ENCODE results near the gene TRIM72.
"Not testable (repeated sequence)": the region's sequence is repeated elsewhere in the genome, so short reads cannot be mapped to it uniquely, and the experiment has no call there.

TRIM72 gene

DNA sequence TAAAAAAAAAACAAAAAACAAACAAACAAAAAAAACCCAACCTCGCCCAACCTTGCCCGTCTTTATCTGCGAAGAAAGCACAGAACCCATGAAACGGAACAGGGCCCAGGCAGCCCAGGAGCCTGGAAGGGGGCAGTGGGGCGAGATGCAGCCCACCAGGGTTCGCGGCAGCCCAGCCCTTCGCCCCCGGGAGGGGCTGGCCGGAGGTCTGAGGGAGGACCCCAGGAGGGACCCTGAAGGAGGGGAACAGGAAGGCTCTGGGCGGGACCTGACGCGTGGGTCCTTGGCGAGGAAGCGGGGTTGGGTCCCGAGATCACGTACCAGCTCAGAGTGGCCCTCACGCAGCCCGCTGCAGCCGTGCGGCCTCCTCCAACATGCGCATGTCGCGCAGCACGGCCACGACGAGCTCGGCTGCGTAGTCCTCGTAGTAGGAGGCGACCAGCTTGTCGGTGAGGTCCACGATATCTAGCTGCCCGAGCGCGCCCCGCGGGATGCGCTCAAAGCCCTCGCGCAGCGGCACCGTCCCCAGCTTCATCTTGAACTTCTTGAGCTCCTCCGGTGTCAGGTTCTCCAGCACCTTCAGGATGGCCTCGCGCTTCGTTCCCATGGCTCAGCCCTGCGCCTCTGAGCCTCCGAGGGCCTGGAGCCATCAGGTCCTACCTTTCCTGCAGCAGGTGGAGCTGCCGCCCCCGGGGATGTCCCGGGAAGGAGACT is 2.7 kb downstream of the TRIM72 start, which contains the start of gene PYDC1:
TSS of gene PYDC1 (minus strand) at position 714 of the 714 bp plus-strand sequence. CDS start at position 607, 107 bp downstream.
- no peak for DNase-seq

DNA sequence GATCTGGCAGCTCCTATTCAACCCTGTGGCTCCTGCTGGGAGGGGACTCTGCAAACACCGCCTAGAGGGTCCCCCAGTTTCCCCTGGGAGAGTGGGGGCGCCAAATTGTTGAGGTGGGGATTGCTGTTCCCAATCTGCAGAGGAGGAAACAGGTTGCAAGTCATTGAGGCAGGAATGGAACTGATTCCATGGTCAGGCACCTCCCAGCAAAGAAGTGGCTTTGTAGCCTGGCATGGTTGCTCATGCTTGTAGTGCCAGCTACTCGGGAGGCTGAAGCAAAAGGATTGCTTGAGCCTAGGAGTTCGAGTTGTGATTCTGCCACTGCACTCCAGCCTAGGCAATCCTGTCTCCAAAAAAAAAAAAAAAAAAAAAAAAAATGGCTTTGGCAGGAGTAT is 3.2 kb downstream of the TRIM72 start:
- no peak for DNase-seq

DNA sequence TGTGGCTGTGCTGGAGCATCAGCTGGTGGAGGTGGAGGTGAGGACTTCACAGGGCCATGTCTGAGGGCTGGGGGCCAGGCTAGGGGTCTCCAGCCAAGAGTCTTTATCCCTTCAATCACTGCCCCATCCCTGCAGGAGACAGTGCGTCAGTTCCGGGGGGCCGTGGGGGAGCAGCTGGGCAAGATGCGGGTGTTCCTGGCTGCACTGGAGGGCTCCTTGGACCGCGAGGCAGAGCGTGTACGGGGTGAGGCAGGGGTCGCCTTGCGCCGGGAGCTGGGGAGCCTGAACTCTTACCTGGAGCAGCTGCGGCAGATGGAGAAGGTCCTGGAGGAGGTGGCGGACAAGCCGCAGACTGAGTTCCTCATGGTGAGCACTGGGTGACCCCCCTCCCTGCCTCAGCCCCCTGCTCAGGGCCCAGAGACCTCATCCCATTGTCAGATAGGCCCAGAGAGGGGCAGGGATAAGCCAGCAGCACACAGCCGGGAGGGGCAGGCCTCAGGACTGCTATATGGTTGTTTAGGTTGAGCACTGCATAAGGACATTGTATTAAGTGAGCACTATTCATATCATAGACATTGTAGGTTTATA is 5.3 kb downstream of the TRIM72 start:
- no peak for DNase-seq

DNA sequence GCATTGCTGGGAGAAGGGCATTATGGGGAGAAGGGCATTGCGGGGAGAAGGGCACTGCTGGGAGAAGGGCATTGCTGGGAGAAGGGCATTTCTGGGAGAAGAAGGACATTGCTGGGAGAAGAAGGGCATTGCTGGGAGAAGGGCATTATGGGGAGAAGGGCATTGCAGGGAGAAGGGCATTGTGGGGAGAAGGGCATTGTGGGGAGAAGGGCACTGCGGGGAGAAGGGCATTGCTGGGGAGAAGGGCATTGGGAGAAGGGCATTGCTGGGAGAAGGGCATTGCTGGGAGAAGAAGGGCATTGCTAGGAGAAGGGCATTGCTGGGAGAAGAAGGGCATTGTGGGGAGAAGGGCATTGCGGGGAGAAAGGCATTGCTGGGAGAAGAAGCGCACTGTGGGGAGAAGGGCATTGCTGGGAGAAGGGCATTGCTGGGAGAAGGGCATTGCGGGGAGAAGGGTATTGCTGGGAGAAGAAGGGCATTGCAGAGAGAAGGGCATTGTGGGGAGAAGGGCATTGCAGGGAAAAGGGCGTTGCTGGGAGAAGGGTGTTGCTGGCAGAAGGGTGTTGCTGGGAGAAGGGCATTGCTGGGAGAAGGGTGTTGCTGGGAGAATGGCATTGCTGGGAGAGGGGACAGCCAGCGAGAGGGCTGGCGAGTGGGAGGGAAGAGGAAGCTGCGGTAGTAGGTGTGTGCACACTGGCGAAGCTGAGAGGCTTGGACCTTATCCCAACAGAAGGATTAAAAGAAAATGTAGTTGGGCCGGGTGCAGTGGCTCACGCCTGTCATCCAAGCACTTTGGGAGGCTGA is 7.6 kb downstream of the TRIM72 start:
- DNase-seq = no peak

DNA sequence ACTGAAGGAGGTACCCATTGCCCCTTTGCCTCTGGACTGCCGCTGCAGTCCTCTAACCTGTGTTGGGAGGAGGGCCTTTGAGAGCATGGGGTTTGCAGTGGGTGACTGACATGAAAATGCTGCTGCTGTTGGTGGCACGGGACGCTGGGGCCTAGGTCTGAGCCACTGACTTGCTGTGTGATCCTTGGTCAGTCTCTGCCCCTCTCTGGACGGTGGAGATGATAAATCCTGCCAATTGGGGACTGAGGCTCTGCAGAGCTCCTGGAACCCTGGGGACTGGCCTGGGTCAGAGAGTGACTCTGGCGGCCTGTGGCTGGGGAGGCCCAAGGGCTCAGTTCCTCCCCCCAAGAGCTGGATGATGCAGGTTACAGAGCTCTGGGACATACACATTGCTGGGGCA is 9.1 kb downstream of the TRIM72 start:
- no peak for DNase-seq

DNA sequence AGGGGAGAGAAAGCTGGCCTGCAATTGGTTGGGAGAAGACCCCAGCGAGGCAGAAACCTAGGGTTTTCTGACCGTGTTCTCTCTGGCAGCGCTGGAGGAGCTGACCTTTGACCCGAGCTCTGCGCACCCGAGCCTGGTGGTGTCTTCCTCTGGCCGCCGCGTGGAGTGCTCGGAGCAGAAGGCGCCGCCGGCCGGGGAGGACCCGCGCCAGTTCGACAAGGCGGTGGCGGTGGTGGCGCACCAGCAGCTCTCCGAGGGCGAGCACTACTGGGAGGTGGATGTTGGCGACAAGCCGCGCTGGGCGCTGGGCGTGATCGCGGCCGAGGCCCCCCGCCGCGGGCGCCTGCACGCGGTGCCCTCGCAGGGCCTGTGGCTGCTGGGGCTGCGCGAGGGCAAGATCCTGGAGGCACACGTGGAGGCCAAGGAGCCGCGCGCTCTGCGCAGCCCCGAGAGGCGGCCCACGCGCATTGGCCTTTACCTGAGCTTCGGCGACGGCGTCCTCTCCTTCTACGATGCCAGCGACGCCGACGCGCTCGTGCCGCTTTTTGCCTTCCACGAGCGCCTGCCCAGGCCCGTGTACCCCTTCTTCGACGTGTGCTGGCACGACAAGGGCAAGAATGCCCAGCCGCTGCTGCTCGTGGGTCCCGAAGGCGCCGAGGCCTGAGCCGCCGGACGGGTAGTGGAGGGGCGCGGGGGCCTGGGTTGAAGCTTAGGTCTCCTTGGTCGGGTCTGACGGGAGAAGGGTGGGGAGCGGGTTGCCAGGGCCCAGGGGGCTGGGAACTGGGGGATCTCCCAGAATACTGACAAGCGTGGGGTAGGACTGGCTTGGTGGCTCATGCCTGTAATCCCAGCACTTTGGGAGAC is 10.4 kb downstream of the TRIM72 start:
- DNase-seq = no peak

DNA sequence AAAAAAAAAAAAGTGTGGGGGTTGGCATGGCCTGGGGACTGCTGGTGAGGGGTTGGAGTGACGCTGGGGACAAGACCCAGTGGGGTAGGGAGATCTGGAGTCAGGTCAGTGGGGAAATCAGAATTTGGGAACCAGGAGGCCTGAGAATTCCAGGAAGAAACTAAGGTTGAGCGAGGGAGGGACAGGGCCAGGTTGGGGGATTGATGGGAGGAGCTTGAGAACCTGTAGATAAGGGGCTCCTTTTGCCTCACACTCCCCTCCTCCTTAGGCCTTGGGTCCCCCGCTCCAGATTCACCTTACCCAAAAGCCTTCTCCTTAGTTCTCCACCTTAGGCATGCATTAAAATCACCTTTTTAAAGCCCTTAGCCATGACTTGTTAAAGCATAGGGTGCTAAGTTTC is 11.3 kb downstream of the TRIM72 start:
- DNase-seq = no peak

DNA sequence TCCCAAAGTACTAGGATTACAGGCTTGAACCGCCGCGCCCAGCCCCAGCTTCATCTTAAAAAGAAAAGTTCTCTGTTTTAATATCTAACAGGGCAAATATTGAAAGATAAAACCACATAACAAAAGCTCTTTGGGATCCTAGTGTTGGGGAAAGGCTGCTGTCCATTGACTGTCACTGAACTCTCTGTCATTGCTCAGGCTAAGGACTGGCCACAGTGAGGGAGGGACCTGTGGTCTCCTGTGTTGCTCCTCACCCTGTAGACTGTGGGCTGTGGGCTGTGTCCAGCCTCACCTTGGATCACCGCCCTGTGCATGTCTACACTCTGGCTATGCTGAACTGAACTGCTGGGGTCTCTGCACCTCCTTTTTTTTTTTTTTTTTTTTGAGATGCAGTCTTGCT is 14.3 kb downstream of the TRIM72 start:
- DNase-seq = no peak

DNA sequence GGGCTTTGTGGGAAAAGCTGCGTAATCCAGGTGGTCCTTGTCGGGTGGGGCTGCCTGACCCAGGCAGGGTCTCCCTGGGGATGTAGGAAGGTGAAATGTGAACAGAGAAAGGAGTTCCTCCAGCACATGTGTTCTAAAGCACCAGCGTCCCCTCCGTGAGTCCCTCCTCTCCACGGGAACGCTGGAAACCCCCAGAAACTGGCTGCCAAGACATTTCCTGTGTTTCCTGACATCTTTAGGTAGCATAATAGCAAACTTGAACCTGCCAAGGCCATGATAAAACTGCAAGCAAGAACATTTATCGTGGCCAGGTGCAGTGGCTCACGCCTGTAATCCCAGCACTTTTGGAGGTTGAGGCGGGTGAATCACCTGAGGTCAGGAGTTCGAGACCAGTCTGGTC is 15.6 kb downstream of the TRIM72 start:
- no peak for DNase-seq

DNA sequence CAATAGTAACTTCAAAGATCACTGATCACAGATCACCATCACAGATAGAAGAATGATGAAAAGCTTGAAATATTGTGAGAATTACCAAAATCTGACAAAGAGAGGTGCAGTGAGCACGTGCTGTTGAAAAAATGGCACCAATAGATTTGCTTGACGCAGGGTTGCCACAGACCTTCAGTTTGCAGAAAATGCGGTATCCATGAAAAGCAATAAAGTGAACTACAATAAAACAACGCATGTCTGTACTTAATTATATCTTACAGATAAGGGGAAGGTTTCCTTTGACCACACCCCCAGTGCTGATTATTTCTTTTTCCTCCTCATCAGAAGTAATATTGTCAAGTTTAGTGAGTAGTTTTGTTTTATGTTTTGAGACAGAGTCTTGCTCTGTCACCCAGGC is 24.1 kb downstream of the TRIM72 start:
- DNase-seq = no peak

DNA sequence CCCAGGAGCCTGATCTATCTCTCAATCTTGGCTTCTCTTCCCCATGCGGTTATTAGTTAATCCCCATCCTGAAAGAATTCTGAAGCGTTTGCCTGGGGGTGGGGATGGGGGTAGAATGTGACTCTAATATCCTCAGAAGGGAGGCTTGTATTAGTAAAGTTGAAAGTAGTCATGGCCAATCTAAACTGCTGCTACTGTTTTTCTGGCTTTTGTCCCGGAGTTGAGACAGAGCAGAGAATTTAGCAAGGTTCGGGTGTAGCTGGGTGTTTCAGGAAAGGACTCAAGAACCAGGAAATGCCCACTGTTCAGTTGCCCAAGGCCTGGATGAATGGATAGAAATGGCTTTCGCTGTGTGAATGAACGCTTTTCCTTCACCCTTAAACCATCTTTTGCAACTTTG is 28.3 kb downstream of the TRIM72 start:
- DNase-seq = no peak

DNA sequence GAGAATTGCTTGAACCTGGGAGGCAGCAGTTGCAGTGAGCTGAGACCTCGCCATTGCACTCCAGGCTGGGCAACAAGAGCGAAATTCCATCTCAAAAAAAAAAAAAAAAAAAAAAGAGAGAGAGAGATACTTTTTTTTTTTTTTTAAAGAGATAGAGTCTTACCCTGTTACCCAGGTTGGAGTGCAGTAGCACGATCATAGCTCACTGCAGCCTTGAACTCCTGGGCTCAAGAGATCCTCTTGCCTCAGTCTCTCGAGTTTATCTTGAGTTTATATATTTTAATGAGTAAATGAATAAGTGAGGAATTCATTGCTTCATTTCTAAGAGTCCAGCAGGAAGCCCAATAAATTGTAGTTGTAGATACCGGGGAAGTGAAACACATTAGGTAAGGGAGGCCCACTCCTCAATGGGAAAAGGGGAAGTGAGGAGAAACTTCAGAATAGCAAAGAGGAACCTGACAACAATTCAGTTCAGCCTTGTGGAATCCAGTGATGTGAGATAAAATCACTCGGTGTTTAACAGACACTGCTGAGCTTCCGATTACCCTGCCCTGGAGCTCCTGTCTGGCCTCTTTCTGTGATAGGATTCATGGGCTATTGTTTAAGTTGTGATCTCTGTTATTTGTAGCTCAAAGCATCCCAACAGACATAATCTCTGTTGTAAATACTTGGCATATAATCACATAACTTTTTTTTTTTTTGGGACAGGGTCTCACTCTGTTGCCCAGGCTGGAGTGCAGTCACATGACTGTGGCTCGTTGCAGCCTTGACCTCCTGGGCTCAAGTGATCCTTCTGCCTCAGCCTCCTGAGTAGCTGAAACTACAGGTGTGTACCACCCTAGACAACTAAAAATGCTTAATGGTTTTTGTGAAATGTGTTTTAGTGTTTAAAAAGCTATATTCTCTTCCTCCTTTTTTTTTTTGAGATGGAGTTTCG is 30.1 kb downstream of the TRIM72 start:
- DNase-seq = no peak

DNA sequence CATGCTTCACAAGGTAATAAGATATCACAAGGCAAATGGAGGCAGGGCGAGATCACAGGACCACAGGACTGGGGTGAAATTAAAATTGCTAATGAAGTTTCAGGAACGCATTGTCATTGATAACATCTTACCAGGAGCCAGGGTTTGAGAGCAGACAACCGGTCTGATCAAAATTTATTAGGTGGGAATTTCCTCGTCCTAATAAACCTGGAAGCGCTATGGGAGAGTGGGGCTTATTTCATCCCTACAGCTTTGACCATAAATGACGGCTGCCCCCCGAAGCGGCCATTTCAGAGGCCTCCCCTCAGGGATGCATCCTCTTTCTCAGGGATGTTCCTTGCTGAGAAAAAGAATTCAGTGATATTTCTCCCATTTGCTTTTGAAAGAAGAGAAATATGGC is 31.7 kb downstream of the TRIM72 start:
- DNase-seq = not testable (repeated sequence)

DNA sequence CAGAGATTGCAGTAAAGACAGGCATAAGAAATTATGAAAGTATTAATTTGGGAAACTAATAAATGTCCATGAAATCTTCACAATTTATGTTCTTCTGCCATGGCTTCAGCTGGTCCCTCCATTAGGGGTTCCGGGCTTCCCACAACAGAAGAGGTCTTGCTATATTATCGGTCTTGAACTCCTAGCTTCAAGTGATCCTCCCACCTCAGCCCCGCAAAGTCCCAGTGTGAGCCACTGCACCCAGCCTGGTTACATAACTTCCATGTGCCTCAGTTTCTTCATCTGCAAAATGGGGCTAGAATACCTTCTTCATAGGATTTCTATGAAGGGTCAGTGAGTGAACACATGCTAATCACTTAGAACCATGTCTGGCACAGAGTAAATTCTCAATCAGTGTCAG is 32.4 kb downstream of the TRIM72 start:
- DNase-seq = no peak

DNA sequence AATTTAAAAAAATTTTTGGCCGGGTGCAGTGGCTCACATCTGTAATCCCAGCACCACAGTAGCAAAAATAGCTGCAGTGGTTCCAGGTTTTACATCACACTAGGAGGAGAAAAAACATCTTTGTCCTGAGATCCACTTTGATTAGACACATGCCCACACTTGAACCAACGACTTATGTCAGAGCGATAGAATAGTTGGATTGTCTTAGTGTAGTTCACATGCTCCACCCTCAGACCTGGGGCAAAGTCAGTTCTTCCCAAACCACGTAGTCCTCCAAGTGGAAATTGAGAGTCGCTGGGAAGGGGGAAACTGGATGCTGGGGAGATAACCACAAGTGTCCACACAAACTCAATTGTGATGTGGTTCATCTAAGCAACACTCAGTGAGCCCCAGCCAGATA is 34.4 kb downstream of the TRIM72 start:
- no peak for DNase-seq

DNA sequence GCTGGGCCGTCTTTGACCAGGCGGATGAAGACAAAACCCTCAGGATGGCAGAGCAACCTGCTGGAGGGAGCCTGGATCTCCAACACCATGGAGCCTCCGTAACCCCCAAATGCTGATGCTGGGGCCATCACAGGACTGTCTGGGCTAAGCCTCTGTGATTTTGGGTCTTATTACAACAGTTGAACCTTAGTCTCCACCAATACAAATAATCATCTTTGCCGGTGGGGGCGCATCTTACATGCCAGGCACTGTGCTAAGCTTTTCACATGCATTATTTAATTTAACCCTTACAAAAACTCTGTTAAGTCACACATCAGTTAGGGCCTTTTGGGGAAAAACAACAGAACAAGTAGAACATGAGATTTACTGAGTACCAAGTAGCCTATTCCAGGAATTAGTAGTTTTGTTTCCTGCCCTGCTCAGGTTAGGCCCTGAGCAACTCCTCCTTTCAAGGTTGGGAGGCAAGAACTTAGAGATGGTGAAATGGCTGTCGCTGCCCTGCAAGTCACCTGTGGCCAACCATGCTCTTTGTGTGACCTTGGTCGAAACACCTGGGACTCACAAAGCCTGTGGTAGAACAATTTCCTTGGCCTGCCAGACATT is 37.0 kb downstream of the TRIM72 start:
- no peak for DNase-seq

DNA sequence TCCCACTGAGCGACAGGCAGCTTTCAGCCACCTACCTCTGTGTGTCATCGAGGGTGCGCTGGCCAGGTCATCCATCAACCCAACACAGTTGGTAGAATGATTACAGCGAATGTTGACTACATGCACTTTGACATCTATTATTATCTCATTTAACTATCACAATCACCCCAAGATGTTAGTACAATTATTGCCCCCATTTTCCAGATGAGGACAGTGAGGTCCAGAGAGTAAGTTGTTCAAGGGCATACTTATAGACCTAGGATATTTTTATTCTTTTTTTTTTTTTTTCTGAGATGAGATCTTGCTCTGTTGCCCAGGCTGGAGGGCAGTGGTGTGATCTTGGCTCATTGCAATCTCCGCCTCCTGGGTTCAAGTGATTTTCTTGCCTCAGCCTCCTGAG is 37.5 kb downstream of the TRIM72 start:
- DNase-seq = no peak

DNA sequence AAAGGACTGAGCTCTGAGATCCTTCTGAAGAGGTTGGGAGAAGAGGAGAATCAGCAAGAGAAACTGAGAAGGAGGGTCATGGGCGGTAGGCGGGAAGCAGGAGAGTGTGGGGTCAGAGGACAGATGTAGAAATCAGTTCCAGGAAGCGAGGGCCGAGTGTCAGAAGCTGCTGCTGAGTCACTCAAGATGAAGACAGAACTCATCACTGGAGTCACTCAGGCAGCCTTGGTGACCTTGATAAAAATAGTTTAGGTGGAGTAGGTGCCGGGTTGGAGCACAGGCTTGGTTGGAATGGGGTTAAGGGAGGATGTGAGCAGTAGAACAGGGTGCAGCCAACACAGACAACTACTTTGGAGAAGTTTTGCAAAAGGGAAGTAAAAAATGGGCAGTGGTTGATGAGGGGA is 39.7 kb downstream of the TRIM72 start:
- DNase-seq = peak; percentile 24

DNA sequence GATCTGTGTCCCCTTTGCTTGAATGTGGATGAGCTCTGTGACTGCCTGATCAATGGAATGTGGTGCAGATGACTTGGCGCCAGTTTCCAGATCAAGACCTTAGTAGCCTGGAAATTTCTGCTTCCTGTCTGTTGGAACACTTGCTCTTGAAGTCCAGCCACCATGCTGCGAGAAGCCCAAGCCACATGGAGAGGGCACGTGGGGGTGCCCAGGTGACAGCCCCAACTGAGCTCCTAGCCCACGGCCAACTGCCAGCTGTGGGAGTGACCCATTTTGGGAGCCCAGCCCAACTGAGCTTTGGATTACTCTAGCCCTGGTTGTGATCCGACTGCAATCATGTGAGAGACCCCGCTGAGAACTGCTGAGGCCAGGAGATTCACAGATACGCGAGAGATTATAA is 42.5 kb downstream of the TRIM72 start:
- no peak for DNase-seq

DNA sequence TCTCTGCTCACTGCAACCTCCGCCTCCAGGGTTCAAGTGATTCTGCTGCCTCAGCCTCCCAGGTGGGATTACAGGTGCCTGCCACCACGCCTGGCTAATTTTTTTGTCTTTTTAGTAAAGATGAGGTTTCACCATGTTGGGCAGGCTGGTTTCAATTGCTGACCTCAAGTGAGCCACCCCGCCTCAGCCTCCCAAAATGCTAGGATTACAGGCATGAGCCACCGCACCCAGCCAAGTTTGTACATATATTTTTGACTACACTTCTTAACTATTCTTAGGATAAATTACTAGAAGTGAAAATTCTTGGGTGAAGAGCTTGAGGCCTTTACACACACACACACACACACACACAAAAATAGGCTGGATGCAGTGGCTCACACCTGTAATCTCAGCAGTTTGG is 44.4 kb downstream of the TRIM72 start:
- no peak for DNase-seq

DNA sequence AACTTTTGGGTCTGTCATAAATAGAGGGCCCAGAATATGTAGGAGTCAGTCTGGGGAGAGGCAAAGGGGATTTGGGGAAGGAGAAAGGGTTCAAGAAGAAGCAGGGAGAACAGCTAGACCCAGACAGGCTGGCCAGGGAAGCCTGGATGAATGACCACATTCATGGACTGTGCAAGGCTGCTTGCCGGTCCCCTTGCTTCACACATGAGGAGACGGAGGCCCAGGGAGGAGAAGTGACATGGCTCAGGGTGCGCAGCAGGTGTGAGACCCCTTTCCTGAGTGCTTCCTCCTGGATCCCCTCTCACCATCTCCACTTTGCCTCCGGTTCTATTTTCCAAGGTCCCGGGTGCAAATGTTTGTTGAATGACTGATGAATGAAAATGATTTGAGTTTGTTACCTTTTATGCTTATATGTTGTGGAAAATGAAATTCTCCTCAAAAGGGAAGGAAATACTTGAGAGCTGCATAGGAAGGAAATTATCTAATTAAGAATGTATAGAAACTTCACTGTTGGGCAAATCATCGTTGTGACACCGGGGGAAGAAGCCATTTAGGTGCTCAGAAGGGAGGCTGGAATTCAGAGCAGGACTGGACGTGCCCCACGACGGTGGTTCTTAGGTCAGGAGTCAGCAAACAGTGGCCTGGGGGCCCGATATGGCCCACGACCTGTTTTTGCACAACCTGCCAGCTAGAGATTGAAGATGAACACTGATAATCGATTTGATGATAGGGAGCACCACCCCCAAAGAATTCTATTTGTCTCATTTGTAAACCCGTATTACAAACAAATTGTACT is 46.4 kb downstream of the TRIM72 start:
- DNase-seq = no peak

Data from activated naive CD4-positive, alpha-beta T cell treated with Interleukin-2 at 50 U/mL for 16 hours (primary cell).